HepG2 (cell line): ENCODE data around the gene GEMIN8. TPM values are rescaled to one million over a fixed set of nuclear protein-coding genes. Genes with fewer than 3 reads are reported as not detected.

Source experiments
- BRCA1 ChIP-seq: sonication (generic); formaldehyde crosslinking; IDR thresholded peaks from 2 replicates; pipeline ENCODE4 v1.4.0; 2020; ENCODE audit warnings: missing genetic modification reagents
- CTCF ChIP-seq: sonication (generic); formaldehyde crosslinking; IDR thresholded peaks from 2 replicates; pipeline ENCODE4 v1.5.0; 2020; ENCODE audit warnings: mild to moderate bottlenecking, missing genetic modification reagents, moderate library complexity
- ETV5 ChIP-seq: IDR thresholded peaks from 2 replicates; pipeline ENCODE4 v1.6.1; 2018; ENCODE audit warnings: missing biosample characterization, missing genetic modification reagents, inconsistent platforms, borderline replicate concordance
- HDAC2 ChIP-seq: sonication (generic); formaldehyde crosslinking; IDR thresholded peaks from 2 replicates; pipeline ENCODE4 v1.4.0; 2020; ENCODE audit warnings: missing genetic modification reagents
- HIVEP1 ChIP-seq: sonication (generic); formaldehyde crosslinking; IDR thresholded peaks from 2 replicates; pipeline ENCODE4 v1.4.0; 2020; ENCODE audit warnings: mild to moderate bottlenecking, missing genetic modification reagents
- IRX3 ChIP-seq: sonication (generic); formaldehyde crosslinking; IDR thresholded peaks from 2 replicates; pipeline ENCODE4 v1.8.1; 2023; ENCODE audit warnings: mild to moderate bottlenecking, low read depth, missing genetic modification reagents, borderline replicate concordance
- KDM5A ChIP-seq: fragments of 200-600 bp; sonication (generic); IDR thresholded peaks from 2 replicates; pipeline ENCODE4 v1.7.0; 2018; ENCODE audit warnings: antibody characterized with exemption, mild to moderate bottlenecking, low read length, borderline replicate concordance
- MTERF4 ChIP-seq: sonication (generic); formaldehyde crosslinking; IDR thresholded peaks from 2 replicates; pipeline ENCODE4 v1.8.0; 2023; ENCODE audit warnings: mild to moderate bottlenecking, missing genetic modification reagents
- REPIN1 ChIP-seq: sonication (generic); formaldehyde crosslinking; IDR thresholded peaks from 2 replicates; pipeline ENCODE4 v1.8.0; 2022; ENCODE audit warnings: missing genetic modification reagents, low read depth, mild to moderate bottlenecking, borderline replicate concordance
- U2AF2 ChIP-seq: fragments of 200-400 bp; formaldehyde crosslinking; IDR thresholded peaks from 2 replicates; pipeline ENCODE4 v1.6.1; 2017; ENCODE audit warnings: low read depth, mild to moderate bottlenecking, low read length
- ZBTB33 ChIP-seq: sonication (generic); formaldehyde crosslinking; IDR thresholded peaks from 2 replicates; pipeline ENCODE4 v1.4.0; 2020; ENCODE audit warnings: missing genetic modification reagents
- ZNF281 ChIP-seq: sonication (generic); formaldehyde crosslinking; IDR thresholded peaks from 2 replicates; pipeline ENCODE4 v1.4.0; 2020; ENCODE audit warnings: missing genetic modification reagents, borderline replicate concordance
- ZNF615 ChIP-seq: sonication (generic); formaldehyde crosslinking; IDR thresholded peaks from 2 replicates; pipeline ENCODE4 v1.5.0; 2020; ENCODE audit warnings: mild to moderate bottlenecking, missing genetic modification reagents, borderline replicate concordance
- ZSCAN29 ChIP-seq: sonication (generic); formaldehyde crosslinking; conservative IDR thresholded peaks from 2 replicates; pipeline ENCODE4 v1.4.0; 2020; ENCODE audit warnings: mild to moderate bottlenecking, missing genetic modification reagents
- polyA plus RNA-seq, 8 experiments: library from polyadenylated mRNA; depleted of rRNA in 3 of 8; stranded (reverse) in 7 of 8; unstranded in 1 of 8; fragments of >200 nt; fragmentation: Illumina TruSeq in 4 of 8; extraction: Trizol in 4 of 8; gene quantifications; 2 replicates each; pipeline versions ENCODE4 v1.2.1 to v1.2.3, GENCODE V29; 2011 to 2016; ENCODE audit warnings: low read depth in 4 of 8, missing spikeins in 1 of 8, mixed read lengths in 1 of 8; ENCODE audit not compliant: insufficient read depth in 1 of 8
- total RNA-seq, 5 experiments: library from RNA; depleted of rRNA; stranded (reverse); fragments of >200 nt; fragmentation: Illumina TruSeq; extraction: Trizol; gene quantifications; 2 replicates each; pipeline ENCODE4 v1.2.3, GENCODE V29; 2016; ENCODE audit warnings: low read depth in 1 of 5
- TF ChIP-seq, protein P1 (sequence below): sonication (generic); formaldehyde crosslinking; IDR thresholded peaks from 2 replicates; pipeline ENCODE4 v1.4.0; 2020; ENCODE audit warnings: missing genetic modification reagents
- TF ChIP-seq, protein P2 (sequence below): IDR thresholded peaks from 2 replicates; pipeline ENCODE4 v1.6.1; 2016; ENCODE audit warnings: low read depth, borderline replicate concordance
- TF ChIP-seq, protein P3 (sequence below): IDR thresholded peaks from 2 replicates; pipeline ENCODE4 v1.6.1; 2016; ENCODE audit warnings: mild to moderate bottlenecking, missing biosample characterization, missing genetic modification reagents

The GEMIN8 gene
- total and polyA plus RNA-seq, 2 of the 13 experiments (the other 11 are each of a cell fraction or from before 2014, with no cell fraction given): 9.7 to 23.7 TPM

DNA sequence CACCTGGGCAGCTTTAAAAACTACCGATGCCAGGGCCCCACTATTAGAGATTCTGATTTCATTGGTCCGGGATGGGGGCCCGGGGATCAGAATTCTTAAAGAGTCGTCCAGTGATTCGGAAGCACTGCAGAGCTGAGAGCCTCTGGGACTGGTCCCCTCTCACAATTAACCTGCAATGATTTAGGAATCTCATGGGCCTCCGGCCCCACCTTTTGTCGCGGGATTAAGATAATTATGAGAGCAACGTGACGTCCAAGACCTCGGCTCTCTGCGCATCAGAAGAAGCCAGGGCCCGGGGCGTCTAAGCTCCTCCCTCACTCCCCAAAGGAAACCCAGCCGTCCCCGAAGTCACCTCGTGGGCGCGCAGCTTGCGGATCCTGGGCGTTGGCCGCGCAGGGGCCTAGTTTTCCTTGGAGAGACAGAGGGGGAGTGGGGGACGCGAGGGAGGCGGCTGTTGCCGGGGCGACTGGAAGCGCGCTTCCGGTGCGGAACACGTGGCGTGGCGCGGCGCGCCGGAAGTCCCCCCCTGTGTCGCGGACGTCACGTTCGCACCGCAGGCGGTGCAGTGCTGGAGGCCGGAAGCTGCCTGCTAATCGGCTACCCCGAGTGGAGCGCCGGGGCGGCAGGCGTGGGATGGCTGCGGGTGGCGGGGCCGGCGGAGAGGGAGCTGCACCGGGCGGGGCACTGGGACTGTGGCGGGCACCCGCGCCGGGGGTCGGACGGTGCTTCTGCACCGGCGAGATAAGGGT, at the start of gene GEMIN8 (continued):
- TF ChIP-seq ZBTB33 (CRISPR knock-in tag): no peak
- peak; percentile 57; the same call in 1 of the 2 replicates for TF ChIP-seq ZNF281 (CRISPR knock-in tag)
- TF ChIP-seq, protein P1, sequence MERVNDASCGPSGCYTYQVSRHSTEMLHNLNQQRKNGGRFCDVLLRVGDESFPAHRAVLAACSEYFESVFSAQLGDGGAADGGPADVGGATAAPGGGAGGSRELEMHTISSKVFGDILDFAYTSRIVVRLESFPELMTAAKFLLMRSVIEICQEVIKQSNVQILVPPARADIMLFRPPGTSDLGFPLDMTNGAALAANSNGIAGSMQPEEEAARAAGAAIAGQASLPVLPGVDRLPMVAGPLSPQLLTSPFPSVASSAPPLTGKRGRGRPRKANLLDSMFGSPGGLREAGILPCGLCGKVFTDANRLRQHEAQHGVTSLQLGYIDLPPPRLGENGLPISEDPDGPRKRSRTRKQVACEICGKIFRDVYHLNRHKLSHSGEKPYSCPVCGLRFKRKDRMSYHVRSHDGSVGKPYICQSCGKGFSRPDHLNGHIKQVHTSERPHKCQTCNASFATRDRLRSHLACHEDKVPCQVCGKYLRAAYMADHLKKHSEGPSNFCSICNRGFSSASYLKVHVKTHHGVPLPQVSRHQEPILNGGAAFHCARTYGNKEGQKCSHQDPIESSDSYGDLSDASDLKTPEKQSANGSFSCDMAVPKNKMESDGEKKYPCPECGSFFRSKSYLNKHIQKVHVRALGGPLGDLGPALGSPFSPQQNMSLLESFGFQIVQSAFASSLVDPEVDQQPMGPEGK: peak; percentile 56; the same call in 1 of the 2 replicates
- TF ChIP-seq, protein P2, sequence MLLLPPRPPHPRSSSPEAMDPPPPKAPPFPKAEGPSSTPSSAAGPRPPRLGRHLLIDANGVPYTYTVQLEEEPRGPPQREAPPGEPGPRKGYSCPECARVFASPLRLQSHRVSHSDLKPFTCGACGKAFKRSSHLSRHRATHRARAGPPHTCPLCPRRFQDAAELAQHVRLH (CRISPR knock-in tag): 0 out of 2 replicates have a peak, but pooled peaks have one; percentile 39
- 0 out of 2 replicates have a peak, but pooled peaks have one; percentile 29 for TF ChIP-seq U2AF2
- no peak for TF ChIP-seq ZNF615 (CRISPR knock-in tag)
- peak; percentile 84 for TF ChIP-seq ETV5
- TF ChIP-seq CTCF (CRISPR knock-in tag): peak; percentile 13; the same call in 1 of the 2 replicates
- peak; percentile 57; the same call in 1 of the 2 replicates for TF ChIP-seq REPIN1 (CRISPR knock-in tag)
- TF ChIP-seq BRCA1 (CRISPR knock-in tag): no peak
- peak; percentile 69; the same call in 1 of the 2 replicates for TF ChIP-seq ZSCAN29 (CRISPR knock-in tag)
- TF ChIP-seq MTERF4 (CRISPR knock-in tag): no peak
- no peak for TF ChIP-seq IRX3
- peak; percentile 41; the same call in 1 of the 2 replicates for TF ChIP-seq KDM5A
- TF ChIP-seq, protein P3, sequence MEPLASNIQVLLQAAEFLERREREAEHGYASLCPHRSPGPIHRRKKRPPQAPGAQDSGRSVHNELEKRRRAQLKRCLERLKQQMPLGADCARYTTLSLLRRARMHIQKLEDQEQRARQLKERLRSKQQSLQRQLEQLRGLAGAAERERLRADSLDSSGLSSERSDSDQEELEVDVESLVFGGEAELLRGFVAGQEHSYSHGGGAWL: 0 out of 2 replicates have a peak, but pooled peaks have one; percentile 28
- TF ChIP-seq HDAC2 (CRISPR knock-in tag): peak; percentile 34; the same call in 1 of the 2 replicates
- no peak for TF ChIP-seq HIVEP1 (CRISPR knock-in tag)
